HG03095 (cell line): ENCODE results near the gene PRPF39.

Source experiments
- ATAC-seq: cut with Tn5 transposase; IDR thresholded peaks from one replicate; pipeline ENCODE4 v1.9.1; 2021; ENCODE audit warnings: moderate library complexity; ENCODE audit not compliant: unreplicated experiment

The PRPF39 gene, protein sequence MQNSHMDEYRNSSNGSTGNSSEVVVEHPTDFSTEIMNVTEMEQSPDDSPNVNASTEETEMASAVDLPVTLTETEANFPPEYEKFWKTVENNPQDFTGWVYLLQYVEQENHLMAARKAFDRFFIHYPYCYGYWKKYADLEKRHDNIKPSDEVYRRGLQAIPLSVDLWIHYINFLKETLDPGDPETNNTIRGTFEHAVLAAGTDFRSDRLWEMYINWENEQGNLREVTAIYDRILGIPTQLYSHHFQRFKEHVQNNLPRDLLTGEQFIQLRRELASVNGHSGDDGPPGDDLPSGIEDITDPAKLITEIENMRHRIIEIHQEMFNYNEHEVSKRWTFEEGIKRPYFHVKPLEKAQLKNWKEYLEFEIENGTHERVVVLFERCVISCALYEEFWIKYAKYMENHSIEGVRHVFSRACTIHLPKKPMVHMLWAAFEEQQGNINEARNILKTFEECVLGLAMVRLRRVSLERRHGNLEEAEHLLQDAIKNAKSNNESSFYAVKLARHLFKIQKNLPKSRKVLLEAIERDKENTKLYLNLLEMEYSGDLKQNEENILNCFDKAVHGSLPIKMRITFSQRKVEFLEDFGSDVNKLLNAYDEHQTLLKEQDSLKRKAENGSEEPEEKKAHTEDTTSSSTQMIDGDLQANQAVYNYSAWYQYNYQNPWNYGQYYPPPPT

DNA sequence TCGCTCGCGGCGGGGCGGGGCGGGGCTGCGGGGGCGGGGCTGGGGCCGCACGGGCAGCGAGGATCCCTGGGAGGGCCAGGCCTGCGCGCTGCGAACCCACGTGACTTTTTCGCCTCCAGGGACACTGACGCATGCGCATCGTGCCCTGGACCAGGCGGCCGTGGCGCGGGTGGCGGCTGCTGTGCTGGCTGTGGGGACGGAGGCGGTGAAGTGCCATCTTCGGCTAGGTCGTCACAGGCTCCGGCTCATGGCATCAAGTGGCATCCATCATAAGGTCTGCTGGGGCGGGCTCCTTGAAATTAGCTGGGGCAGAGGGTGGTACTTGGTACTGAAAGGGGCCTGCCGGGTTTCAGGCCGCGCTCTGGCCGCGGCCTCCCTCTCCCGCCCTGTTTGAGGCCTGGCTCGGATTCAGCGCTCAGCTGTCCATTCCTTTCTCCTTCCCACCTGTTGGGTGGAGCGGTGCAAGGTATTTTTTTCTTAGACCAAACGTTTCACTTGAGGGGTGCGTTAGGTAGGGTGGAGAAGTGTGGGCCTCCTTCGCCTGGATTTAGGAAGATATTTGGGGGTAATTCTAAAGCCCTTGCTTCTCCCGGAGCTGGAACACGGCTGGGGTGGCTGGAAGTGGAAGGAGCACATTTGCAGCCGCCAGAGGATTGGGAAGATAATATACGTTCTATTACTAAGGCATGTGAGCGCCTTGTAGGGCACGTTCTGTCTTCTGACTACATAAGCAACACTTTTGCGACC lies at the start of gene PRPF39:
PRPF39 (plus strand) TSS at position 141 of the 747 bp plus-strand sequence. CDS start 11,124 bp downstream, outside the sequence.
- peak; percentile 76 for ATAC-seq

DNA sequence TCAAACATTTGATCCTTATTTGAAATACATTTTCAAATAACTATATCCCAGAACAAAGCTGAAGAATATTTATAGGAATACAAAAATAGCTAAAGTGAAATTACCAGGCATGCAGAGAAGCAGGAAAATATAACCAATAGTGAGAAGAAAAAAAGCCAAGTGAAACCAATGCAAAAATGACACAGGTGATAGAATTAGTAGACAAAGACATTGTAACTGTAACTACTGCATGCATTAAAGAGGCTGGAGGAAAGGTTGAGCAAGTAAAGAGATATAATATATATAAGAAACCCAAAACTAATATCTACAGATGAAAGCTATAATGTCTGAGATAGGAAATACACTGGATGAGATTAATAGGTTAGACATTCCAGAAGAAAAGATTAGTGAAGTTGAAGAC lies 49.2 kb upstream of the PRPF39 start:
- ATAC-seq = no peak

DNA sequence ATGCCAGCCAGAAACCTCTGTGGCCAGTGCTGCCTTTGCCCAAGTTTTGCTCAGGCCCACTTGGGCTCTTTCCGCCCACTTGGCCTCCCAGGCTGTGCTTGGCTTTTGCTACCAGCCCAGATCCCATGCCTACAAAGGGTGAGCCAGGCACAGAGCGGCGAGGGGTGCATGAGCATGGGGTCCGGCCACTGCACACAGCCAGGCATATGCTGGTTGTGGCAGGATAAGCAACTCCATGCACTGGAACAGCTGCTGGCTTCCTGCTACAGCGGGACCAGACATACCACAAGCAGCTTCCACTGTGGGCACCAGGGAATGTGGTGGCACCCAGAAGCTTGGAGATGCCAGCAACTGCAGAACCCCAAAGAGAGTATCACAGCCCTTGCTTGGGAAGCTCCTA lies 45.7 kb upstream of the PRPF39 start:
- ATAC-seq = no peak

DNA sequence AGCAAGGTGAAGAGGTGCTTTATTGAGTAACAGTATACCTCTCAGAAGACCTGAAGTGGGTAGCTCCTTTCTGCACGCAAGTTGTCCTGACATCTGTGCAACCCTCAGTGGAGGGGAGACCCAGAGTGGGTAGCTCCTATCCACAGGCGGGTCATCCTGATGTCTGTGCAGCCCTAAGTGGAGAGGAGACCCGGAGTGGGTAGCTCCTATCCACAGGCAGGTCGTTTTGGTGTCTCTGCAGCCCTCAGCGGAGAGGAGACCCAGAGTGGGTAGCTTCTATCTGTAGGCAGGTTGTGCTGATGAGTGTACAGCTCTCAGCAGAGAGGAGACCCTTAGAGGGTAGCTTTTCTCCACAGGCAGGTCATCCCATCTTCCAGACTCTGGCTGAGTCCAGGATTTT lies 45.1 kb upstream of the PRPF39 start:
- no peak for ATAC-seq

DNA sequence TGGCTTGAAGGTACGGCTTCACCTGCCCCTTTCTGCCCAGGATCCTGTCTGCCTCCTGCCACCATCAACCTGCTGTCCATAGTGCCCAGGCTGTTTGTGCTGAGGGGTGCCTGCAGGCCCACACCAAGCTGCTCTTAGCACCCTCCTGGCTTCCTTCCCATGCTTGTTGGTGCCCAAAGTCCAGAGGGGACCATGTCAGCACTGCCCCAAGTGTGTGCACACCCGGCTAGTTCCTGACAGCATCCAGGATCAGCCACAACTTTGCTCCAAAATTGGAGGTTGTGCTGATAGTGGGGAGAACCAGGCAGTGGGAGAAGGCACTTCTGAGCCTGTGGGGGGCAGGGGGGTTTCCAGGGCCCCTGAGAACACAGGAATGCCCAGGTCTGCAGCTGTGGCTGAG lies 44.5 kb upstream of the PRPF39 start:
- ATAC-seq = no peak

DNA sequence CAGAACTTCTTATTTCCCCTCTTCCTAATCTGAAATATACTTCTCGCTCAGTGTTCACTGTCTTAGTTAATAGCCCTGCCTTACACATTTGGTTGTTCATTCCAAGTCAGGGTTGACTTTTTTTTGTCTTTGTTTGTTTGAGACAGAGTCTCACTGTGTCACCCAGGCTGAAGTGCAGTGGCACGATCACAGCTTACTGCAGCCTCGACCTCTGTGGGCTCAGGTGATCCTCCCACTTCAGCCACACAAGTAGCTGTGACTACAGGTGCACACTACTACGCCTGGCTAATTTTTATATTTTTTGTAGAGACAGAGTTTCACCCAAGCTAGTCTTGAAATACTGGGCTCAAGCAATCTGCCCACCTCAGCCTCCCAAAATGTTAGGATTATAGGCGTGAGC lies 42.3 kb upstream of the PRPF39 start:
- no peak for ATAC-seq

DNA sequence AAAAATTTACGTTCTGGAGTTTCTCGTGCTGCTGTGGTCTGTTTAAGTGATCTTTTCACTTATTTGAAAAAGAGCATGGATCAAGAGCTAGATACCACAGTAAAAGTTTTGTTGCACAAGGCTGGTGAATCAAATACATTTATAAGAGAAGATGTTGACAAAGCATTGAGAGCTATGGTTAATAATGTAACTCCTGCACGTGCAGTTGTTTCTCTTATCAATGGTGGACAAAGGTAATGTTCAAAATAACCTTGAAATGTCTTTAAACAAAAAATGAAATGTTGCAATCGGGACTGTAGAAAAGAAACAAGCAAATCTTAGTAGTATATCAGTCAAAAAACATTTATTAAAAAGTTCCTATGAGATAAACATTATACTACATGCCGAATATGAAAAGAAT lies 39.3 kb upstream of the PRPF39 start:
- no peak for ATAC-seq

DNA sequence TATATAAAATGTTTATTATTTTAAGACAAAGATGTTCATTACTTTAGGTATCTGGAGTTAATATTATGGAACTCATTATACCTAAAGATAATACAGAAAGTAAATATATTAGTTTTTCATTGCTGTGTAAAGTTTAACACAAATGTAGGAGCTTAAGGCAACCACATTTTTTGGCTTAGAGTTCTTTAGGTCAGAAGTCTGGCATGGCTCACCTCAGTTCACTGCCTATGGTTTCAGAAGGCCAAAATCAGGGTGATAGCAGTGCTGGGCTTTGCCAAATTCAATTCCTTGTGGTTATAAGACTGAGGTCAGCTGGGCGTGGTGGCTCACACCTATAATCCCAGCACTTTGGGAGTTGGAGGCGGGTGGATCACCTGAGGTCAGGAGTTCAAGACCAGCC lies 35.5 kb upstream of the PRPF39 start:
- ATAC-seq = no peak

DNA sequence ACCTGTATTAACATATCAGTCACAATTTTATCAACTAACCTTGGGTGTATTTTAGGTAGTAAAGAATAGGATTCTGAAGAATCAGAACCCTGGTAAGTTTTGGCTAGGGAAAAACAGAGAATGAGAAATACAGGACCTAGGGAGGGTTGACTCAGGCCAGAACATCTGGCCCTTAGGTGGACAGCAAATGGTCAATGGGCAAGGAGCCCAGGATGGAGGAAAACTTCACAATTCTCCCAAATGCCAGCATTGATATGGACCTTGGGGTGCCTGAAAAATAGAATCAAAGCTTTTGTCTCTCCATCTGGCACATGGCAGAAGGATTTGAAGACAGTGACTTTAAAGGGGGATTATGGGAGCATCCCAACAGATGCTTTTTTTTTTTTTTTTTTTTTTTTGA lies 32.7 kb upstream of the PRPF39 start:
- no peak for ATAC-seq

DNA sequence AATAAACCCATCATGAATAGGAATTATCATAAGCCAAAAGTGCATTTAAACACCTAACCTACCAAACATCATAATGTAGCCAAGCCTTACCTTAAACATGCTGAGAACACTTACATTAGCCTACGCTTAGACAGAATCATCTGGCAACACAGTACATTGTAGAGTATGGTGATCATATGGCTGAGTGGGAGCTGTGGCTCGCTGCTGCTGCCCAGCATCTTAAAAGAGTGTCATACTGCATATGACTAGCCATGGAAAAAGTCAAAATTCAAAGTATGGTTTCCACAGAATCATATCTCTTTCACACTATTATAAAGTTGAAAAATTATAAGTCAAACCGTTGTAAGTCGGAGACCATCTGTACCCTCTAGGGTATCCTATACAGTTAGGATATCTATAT lies 32.0 kb upstream of the PRPF39 start:
- ATAC-seq = no peak

DNA sequence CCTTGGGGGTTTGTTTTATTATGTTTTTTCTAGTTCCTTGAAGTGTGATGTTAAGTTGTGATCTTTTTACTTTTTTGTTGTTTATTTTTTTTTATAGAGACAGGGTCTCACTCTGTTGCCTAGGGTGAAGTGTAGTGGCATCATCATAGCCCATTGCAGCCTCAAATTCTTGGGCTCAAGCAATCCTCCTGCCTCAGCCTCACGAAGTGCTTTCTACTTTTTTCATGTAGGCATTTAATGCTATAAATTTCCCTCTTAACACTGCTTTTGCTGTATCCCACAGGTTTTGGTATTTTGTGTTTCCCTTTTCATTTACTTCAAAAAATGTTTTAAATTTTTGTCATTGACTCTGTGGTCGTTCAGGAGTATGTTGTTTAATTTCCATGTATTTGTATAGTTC lies 26.6 kb upstream of the PRPF39 start:
- ATAC-seq = no peak

DNA sequence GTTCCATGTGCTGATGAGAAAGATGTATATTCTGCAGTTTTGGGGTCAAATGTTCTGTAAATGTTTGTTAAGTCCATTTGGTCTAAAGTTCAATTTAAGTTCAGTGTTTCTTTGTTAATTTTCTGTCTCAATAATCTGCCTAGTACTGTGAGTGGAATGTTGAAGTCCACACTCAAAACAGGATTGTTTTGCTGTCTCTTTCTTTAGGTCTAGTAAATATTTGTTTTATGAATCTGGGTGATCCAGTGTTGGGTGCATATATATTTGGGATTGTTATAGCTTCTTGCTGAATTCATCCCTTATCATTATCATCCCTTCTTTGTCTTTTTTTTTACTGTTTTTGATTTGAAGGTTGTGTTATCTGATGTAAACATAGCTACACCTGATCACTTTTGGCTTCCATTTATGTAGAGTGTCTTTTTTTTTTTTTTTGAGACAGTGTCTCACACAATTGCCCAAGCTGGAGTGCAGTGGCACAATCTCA lies 26.0 kb upstream of the PRPF39 start:
- ATAC-seq = no peak

DNA sequence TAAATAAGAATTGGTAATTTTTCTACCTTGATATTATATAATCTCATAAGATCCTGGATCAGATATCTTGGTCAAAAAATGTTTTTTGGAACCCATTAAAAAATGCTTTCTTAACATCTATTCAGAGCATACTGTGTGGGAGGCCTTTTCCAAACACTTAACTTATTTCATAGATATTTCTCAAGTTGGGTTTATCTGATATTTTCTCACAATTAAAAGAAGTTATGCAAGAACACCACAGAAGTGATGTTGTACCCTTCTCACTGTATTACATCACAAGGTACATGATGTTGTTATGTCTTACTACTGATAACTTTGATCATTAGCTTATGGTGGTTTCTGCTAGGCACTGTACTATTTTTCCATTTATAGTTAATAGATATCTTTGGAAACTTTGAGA lies 23.4 kb upstream of the PRPF39 start:
- no peak for ATAC-seq

DNA sequence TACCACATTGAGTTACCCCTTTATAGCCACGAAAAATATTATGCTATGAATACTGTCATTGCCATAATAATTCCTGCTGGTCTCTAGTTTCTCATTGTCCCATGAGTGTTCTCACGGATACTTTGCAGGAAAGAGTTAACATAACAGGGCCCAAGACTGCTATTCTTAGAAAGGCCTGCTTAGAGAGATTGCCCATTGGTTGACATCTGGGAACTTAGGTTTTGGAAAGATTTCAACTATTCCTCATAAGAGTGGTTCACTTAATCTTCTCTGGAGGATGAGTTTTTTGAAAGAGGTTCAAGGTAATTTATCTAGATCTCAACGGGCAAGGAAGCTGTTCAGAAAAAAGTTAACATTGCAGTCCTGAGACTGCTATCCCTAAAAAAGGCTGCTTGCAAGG lies 18.4 kb upstream of the PRPF39 start:
- no peak for ATAC-seq

DNA sequence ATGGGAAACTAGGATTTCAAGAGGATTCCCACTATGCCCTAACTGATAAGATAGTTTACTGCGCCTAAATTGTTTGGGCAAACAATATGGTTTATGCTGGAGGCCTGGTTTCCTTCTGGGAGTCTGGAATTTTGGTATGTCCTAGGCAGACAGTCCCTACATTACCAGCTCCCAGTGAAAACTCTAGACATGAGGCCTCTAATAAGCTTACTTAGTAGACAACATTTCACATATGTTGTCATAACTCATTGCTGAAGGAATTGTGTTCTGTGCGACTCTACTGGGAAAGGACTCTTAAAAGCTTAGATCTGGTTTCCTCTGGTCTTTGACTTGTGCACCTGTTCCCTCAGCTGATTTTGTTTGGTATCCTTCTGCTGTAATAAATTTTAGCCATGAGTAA lies 18.0 kb upstream of the PRPF39 start:
- no peak for ATAC-seq

DNA sequence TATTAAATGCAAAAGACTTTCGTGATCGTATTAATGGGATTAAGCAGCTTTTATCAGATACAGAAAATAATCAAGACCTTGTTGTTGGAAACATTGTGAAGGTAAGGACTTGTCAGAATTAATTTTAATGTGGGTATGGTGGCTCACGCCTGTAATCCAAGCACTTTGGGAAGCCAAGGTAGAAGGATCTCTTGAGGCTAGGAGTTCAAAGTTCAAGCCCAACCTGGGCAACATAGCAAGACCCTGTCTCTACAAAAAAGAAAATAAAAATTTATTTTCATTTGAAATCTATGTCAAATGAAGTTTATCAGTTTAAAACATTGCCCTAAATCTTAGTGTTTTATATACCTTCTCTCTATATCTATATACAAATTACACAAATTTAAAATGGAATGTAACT lies 17.2 kb upstream of the PRPF39 start:
- ATAC-seq = no peak

DNA sequence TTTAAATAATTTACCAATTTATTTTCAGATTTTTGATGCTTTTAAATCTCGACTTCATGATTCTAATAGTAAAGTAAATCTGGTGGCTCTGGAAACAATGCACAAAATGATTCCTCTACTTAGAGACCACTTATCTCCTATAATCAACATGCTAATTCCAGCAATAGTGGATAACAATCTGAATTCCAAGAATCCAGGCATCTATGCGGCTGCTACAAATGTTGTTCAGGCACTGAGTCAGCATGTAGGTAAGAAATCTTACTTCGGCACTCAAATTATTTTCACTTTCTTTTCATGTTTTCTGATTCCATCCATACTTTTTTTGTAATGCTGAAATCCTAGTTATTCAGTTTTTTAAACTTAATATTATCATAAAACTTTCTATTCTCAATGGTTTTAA lies 15.5 kb upstream of the PRPF39 start:
- ATAC-seq = no peak

DNA sequence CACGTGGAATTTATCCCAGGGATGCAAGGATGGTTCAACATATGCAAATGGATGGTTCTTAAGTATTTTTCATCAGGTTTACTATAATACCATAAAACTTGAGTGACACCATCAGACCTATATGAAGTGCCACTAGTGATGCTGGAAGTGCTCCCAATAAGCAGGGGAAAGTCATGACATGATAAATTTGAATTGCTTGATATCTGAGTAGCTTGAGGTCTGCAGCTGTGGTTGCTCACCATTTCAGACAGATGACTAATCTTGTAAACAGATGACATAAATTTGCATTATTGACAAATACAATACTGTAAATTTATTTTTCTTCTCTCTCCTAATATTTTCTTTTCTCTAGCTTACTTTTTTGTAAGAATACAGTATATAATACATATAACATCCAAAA lies 13.7 kb upstream of the PRPF39 start:
- ATAC-seq = no peak

DNA sequence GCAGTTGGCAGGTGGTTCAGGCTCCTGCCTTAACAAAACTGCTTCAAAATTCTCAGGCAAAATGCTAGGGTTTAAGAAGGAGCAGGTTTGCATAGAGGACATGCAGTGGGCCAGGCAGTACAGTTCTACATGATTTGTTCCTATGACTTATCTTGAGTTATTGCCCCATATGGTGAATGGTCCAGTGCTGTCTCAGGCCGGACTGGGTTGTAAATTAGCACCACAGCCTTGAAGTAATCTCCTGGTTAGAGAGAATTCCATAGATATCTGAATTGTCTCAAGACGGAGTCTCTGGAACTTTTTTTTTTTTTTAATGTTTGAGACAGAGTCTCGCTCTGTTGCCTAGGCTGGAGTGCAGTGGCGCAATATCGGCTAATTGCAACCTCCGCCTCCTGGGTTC lies 11.8 kb upstream of the PRPF39 start:
- no peak for ATAC-seq

DNA sequence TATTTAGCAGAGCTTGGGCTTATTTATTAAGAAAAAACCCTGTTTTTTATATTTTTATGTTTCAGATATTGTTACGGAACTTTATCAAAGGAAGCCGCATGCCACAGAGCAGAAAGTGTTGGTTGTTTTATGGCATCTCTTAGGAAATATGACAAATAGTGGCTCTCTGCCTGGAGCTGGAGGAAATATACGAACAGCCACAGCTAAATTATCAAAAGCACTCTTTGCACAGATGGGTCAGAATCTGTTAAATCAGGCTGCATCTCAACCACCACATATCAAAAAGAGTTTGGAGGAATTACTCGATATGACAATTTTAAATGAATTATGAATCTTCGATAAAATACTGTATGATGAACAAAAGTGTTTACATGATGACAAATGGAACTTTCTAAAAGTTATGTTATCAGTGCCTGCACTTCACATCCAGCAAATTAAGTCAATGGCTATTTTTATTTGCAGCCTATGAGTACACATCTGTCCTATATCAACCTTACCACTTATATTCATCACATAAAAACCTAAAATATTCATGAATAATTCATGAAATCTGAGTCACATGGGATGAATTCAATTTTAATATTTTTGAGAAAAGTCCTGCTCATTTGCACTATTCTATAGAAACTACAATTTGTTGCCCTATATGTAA lies 10.6 kb upstream of the PRPF39 start:
- ATAC-seq = no peak

DNA sequence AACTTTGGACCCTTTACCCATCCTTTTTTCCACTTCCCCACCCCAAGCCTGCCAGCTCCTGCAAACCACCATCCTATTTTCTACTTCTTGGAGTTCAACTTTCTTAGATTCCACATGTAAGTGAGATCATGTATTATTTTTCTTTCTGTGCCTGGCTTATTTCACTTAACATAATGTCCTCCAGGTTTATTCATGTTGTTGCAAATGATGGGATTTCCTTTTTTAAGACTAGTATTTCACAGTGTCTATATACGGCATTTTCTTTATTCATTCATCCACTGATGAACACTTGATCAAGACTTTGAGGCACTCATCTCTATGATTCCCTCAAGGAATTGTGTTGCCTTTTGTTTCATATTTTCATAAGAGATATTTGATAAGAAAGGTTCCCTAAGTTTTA lies 5.6 kb upstream of the PRPF39 start:
- ATAC-seq = no peak
